GM12878 (cell line): ENCODE measurements around the gene CD86. TPM values are rescaled to one million over a fixed set of nuclear protein-coding genes. Genes with fewer than 3 reads are reported as not detected.

Experiments used
- CEBPB ChIP-seq, 2 experiments: fragments of 150-350 bp in 1 of 2; IDR thresholded peaks; 2 replicates each; pipeline ENCODE4 v1.6.1; 2012 to 2014; ENCODE audit warnings: low read depth in 2 of 2, low read length in 2 of 2, borderline replicate concordance in 1 of 2, inconsistent platforms in 1 of 2
- FOXK2 ChIP-seq: fragments of 450-650 bp; IDR thresholded peaks from 2 replicates; pipeline ENCODE4 v1.6.1; 2017; ENCODE audit warnings: mild to moderate bottlenecking, moderate library complexity
- HDAC6 ChIP-seq: fragments of 200-600 bp; sonication (generic); IDR thresholded peaks from one replicate; pipeline ENCODE4 v1.8.0; 2017; ENCODE audit warnings: antibody characterized with exemption; ENCODE audit not compliant: unreplicated experiment
- KDM1A ChIP-seq: fragments of 200-600 bp; sonication (generic); IDR thresholded peaks from 2 replicates; pipeline ENCODE4 v1.6.1; 2016; ENCODE audit warnings: borderline replicate concordance
- MEF2A ChIP-seq: IDR thresholded peaks from 2 replicates; pipeline ENCODE4 v1.6.1; 2011; ENCODE audit warnings: low read depth, mild to moderate bottlenecking, low read length, moderate library complexity; ENCODE audit not compliant: insufficient read depth
- MTA2 ChIP-seq: fragments of 450-650 bp; IDR thresholded peaks from 2 replicates; pipeline ENCODE4 v1.6.1; 2016; ENCODE audit warnings: low read depth, mild to moderate bottlenecking, moderate library complexity
- NFXL1 ChIP-seq: fragments of 450-650 bp; IDR thresholded peaks from 2 replicates; pipeline ENCODE4 v1.6.1; 2017; ENCODE audit warnings: antibody characterized with exemption, mild to moderate bottlenecking, borderline replicate concordance
- NR2F1 ChIP-seq: fragments of 450-650 bp; conservative IDR thresholded peaks from 2 replicates; pipeline ENCODE4 v1.6.1; 2017; ENCODE audit warnings: mild to moderate bottlenecking
- SMAD1 ChIP-seq: fragments of 450-650 bp; IDR thresholded peaks from 2 replicates; pipeline ENCODE4 v1.6.1; 2018; ENCODE audit warnings: mild to moderate bottlenecking, low read depth; ENCODE audit not compliant: partially characterized antibody
- TCF3 ChIP-seq: IDR thresholded peaks from 2 replicates; pipeline ENCODE4 v1.6.1; 2012; ENCODE audit warnings: low read depth, mild to moderate bottlenecking, low read length, borderline replicate concordance; ENCODE audit not compliant: insufficient read depth
- YY1 ChIP-seq: IDR thresholded peaks from 2 replicates; pipeline ENCODE4 v1.6.1; 2011; ENCODE audit warnings: low read depth, mild to moderate bottlenecking, low read length
- ZZZ3 ChIP-seq: IDR thresholded peaks from 2 replicates; pipeline ENCODE4 v1.6.1; 2011; ENCODE audit warnings: low read depth; ENCODE audit not compliant: control insufficient read depth, insufficient read length
- polyA plus RNA-seq, 11 experiments: library from polyadenylated mRNA; depleted of rRNA in 4 of 11; unstranded in 6 of 11; stranded (reverse) in 5 of 11; fragments of >200 nt; fragmentation: Nextera tagmentation in 4 of 11; fragmentation: Illumina TruSeq in 1 of 11; extraction: Ambion mirVana in 4 of 11; extraction: Trizol in 1 of 11; gene quantifications; 1 replicate in 1 of 11; 2 replicates in 10 of 11; pipeline versions ENCODE4 v1.2.1 to v1.2.3, GENCODE V29; 2011 to 2016; ENCODE audit warnings: inconsistent platforms in 2 of 11, missing spikeins in 2 of 11, low read depth in 1 of 11
- total RNA-seq, 4 experiments: library from RNA; depleted of rRNA in 3 of 4; stranded (reverse); fragments of >200 nt in 3 of 4; fragmentation: Illumina TruSeq in 1 of 4; extraction: Trizol in 1 of 4; gene quantifications; 2 replicates each; pipeline versions ENCODE4 v1.2.1 to v1.2.3, GENCODE V29; 2013 to 2021
- TF ChIP-seq, protein P1 (sequence below): fragments of 450-650 bp; IDR thresholded peaks from 2 replicates; pipeline ENCODE4 v1.6.1; 2017; ENCODE audit warnings: mild to moderate bottlenecking
- TF ChIP-seq, protein P2 (sequence below): fragments of 450-650 bp; formaldehyde crosslinking; IDR thresholded peaks from 2 replicates; pipeline ENCODE4 v1.4.0; 2020; ENCODE audit warnings: mild to moderate bottlenecking, moderate library complexity
- TF ChIP-seq, protein P3 (sequence below): fragments of 450-650 bp; IDR thresholded peaks from 2 replicates; pipeline ENCODE4 v1.6.1; 2017; ENCODE audit warnings: mild to moderate bottlenecking, moderate library complexity
- TF ChIP-seq, protein P4 (sequence below): IDR thresholded peaks from 2 replicates; pipeline ENCODE4 v1.6.1; 2011; ENCODE audit warnings: borderline replicate concordance, low read depth, mild to moderate bottlenecking, moderate library complexity, mixed read lengths, low read length; ENCODE audit not compliant: insufficient read depth; ENCODE audit errors: extremely low read length

Gene CD86
- total and polyA plus RNA-seq, 10 of the 15 experiments (the other 5 are each of a cell fraction or from before 2014, with no cell fraction given), result 40.9 to 100 (median 55.5) TPM

DNA sequence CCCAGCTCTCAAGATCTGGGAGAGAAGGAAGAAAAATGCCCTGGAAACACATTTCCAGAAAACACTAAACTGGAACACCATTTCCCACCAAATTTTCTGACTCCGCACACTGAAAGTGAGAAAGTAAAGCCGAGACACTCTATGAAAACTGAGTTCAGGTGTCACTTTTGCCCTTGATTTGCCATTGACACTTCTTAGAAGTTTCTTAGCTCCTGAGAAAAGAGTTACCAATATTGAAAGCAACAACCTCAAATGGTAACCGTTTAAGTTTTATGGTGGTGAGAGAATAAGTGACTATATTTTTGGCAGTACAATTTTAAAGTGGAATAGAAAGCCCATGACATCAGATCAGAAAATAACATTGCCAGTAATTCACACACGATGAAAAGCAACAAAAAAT lies 39.0 kb downstream of the CD86 start (continued):
- TF ChIP-seq NFXL1 (no peak), KDM1A (no peak), HDAC6 (no peak), MEF2A (peak; percentile 97), MTA2 (peak; percentile 66), TCF3 (no peak), FOXK2 (no peak), NR2F1 (peak; percentile 39; the same call in 1 of the 2 replicates), SMAD1 (no peak), CEBPB (IDR thresholded peaks at IDR 0.05; ENCODE audit: borderline replicate concordance in 1 of 2, low read depth in 2 of 2, low read length in 2 of 2) (peak in 1 of 2 experiments; percentile 77; a peak in 1 of 4 replicates), ZZZ3 (no peak), YY1 (no peak)
- TF ChIP-seq, protein P1, sequence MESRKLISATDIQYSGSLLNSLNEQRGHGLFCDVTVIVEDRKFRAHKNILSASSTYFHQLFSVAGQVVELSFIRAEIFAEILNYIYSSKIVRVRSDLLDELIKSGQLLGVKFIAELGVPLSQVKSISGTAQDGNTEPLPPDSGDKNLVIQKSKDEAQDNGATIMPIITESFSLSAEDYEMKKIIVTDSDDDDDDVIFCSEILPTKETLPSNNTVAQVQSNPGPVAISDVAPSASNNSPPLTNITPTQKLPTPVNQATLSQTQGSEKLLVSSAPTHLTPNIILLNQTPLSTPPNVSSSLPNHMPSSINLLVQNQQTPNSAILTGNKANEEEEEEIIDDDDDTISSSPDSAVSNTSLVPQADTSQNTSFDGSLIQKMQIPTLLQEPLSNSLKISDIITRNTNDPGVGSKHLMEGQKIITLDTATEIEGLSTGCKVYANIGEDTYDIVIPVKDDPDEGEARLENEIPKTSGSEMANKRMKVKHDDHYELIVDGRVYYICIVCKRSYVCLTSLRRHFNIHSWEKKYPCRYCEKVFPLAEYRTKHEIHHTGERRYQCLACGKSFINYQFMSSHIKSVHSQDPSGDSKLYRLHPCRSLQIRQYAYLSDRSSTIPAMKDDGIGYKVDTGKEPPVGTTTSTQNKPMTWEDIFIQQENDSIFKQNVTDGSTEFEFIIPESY, result no peak
- TF ChIP-seq, protein P2, sequence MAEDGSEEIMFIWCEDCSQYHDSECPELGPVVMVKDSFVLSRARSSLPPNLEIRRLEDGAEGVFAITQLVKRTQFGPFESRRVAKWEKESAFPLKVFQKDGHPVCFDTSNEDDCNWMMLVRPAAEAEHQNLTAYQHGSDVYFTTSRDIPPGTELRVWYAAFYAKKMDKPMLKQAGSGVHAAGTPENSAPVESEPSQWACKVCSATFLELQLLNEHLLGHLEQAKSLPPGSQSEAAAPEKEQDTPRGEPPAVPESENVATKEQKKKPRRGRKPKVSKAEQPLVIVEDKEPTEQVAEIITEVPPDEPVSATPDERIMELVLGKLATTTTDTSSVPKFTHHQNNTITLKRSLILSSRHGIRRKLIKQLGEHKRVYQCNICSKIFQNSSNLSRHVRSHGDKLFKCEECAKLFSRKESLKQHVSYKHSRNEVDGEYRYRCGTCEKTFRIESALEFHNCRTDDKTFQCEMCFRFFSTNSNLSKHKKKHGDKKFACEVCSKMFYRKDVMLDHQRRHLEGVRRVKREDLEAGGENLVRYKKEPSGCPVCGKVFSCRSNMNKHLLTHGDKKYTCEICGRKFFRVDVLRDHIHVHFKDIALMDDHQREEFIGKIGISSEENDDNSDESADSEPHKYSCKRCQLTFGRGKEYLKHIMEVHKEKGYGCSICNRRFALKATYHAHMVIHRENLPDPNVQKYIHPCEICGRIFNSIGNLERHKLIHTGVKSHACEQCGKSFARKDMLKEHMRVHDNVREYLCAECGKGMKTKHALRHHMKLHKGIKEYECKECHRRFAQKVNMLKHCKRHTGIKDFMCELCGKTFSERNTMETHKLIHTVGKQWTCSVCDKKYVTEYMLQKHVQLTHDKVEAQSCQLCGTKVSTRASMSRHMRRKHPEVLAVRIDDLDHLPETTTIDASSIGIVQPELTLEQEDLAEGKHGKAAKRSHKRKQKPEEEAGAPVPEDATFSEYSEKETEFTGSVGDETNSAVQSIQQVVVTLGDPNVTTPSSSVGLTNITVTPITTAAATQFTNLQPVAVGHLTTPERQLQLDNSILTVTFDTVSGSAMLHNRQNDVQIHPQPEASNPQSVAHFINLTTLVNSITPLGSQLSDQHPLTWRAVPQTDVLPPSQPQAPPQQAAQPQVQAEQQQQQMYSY (CRISPR knock-in tag), result no peak
- TF ChIP-seq, protein P3, sequence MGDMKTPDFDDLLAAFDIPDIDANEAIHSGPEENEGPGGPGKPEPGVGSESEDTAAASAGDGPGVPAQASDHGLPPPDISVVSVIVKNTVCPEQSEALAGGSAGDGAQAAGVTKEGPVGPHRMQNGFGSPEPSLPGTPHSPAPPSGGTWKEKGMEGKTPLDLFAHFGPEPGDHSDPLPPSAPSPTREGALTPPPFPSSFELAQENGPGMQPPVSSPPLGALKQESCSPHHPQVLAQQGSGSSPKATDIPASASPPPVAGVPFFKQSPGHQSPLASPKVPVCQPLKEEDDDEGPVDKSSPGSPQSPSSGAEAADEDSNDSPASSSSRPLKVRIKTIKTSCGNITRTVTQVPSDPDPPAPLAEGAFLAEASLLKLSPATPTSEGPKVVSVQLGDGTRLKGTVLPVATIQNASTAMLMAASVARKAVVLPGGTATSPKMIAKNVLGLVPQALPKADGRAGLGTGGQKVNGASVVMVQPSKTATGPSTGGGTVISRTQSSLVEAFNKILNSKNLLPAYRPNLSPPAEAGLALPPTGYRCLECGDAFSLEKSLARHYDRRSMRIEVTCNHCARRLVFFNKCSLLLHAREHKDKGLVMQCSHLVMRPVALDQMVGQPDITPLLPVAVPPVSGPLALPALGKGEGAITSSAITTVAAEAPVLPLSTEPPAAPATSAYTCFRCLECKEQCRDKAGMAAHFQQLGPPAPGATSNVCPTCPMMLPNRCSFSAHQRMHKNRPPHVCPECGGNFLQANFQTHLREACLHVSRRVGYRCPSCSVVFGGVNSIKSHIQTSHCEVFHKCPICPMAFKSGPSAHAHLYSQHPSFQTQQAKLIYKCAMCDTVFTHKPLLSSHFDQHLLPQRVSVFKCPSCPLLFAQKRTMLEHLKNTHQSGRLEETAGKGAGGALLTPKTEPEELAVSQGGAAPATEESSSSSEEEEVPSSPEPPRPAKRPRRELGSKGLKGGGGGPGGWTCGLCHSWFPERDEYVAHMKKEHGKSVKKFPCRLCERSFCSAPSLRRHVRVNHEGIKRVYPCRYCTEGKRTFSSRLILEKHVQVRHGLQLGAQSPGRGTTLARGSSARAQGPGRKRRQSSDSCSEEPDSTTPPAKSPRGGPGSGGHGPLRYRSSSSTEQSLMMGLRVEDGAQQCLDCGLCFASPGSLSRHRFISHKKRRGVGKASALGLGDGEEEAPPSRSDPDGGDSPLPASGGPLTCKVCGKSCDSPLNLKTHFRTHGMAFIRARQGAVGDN, result peak; percentile 73
- TF ChIP-seq, protein P4, sequence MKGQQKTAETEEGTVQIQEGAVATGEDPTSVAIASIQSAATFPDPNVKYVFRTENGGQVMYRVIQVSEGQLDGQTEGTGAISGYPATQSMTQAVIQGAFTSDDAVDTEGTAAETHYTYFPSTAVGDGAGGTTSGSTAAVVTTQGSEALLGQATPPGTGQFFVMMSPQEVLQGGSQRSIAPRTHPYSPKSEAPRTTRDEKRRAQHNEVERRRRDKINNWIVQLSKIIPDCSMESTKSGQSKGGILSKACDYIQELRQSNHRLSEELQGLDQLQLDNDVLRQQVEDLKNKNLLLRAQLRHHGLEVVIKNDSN, result no peak
